Activated T-cell treated with anti-CD3 and anti-CD28 coated beads for 1 hour (primary cell): Measurements from ENCODE around the gene ROR2.

Experiments used
- DNase-seq: peaks from one replicate; pipeline ENCODE4 v3.0.0-alpha.2; 2020; ENCODE audit warnings: low read depth

The ROR2 gene

DNA sequence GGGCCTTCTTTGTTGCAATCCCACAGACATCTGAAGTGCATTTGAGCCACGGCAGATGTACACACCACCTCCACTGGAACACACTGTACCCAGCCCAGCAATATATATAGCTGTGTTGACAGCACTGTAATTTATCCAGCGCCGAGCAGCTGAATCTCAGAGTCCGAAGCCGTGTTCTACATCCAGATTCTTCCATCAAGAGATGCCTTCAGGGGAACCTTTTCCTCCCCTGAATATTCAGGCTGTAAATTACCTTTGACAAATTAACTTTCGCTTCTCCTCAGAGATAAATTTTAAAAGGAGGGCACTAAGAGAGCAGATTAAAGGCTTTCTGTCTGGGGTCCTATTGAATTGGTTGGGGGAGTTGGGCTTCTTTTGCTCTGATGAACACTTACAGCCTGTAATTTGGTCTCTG lies 76.4 kb downstream of the ROR2 start:
- DNase-seq = no peak

DNA sequence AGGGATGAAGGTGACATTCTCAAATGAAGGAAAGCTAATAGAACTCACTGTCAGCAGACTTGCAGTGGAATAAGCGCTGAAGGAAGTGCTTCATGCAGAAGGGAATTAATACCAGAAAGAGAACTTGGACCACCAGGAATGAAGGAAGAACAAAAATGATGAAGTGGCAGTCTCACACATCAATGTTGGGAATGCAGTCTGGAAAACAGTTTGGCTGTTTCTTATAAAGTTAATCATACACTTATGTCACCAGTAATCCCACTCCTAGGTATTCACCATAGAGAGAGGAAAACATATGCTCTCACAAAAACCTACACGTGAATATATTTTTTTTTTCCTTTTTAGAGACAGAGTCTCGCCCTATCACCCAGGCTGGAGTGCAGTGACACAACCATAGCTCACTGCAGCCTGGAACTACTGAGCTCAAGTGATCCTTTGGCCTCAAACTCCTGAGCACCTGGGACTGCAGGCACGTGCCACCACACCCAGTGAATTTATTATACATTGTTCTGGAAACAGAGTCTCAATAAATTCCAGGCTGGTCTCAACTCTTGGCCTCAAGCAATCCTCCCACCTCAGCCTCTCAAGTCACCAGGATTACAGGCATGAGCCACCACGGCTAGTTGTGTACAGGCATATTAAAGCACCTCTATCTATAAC lies 81.2 kb downstream of the ROR2 start:
- no peak for DNase-seq

DNA sequence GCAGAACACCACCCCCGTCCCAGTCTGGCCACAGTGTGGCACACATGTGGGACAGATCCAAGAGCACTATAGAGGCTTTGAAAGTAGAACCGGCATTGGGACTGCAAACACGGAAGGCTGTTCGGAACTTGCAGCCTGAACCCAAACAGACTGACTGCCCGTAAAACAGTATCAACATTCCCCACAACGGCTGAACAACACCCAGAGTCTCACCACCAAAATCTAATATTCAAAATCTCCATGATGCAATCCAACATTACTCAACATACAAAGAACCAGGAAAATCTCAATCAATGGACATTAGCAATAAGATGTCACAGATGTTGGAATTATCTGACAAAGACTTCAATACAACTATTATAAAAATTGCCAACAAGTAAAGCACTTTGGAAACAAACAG lies 82.3 kb downstream of the ROR2 start:
- DNase-seq = no peak

GRCh38 chr9:91865041-91865440 lies 85.0 kb downstream of the ROR2 start:
- no peak for DNase-seq

GRCh38 chr9:91864380-91864779 lies 85.6 kb downstream of the ROR2 start:
- DNase-seq = no peak

- no peak for DNase-seq
Measured at GRCh38 chr9:91863469-91863868, 86.6 kb downstream of the ROR2 start.

DNA sequence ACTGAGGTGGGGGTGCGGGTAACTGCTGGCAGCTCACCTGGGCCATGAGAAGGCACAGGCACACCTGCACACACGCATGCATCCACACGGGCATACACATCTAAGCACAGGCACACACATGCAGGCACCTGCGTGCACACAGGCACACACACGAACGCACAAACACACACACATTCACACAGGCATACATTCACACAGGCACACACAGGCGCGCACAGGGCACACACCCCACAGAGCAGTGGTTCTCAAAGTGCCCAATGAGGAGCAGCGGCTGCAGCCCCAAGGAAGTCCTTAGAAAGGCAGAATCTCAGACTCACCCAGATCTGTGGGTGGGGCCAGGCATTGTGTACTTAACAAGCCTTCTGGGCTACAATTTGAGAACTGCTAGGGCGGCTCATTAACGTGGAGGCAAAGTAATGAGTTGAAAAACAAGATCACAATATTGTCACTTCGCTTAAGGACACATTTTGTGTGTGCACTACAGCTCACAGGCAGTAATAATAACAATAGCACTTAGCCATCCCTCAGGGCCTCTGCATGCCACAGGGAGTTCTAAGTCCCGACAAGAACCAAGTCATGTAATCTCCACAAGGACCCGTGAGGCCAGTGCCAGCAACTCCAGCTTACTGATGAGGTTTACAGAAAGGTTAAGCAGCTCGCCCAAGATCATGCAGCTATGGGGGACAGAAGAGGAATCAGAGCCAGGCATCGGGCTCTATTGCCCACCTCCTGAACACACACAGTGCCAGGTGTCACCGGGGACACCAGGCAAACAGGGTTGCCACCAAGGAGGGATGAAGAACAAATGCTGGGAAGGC lies 91.6 kb downstream of the ROR2 start:
- DNase-seq = no peak

DNA sequence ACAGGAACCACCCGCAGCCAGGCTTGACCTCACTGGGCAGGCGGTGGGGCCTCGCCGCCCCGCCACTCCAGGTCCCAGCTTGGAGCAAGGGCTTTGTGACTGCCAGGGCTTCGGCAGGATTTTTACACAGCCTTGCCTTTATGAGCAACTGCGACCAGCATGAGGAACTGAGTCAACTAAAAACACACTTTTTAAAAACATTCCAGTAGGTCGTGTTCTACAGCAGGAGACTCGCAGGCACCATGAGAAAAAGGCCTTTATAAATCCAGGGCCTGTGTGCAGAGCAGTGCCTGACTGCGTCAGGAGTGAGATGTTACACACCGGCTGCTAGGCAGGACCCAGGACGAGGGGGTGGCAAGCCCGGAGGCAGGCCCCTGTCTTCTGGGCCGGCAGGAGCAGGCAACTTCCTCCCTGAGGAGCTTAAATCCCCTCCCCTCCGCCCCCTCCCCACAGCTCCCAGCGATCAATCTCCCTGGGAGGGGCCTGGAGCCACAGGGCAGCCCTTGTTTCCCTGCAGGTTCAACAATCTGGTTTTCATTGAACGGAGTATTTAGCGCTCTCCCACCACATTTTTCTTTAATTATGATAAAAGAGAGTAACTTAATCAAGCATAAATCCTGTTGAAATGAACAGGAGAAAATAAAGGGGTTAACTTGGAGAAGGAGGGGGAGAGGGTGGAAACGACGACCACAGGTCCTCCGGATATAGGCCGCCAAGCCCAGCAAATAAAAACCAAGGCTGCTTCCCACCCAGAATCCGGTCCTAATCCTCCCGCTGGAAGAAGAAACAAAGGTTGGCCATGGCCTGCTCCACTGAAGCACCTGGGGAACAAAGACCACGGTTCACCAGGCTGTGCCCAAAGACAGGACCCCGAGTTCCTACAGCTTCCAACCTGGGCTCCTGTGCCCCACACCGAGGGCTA lies 92.5 kb downstream of the ROR2 start:
- no peak for DNase-seq

GRCh38 chr9:91856419-91856818 lies 93.6 kb downstream of the ROR2 start:
- DNase-seq = no peak

GRCh38 chr9:91855196-91855595 lies 94.8 kb downstream of the ROR2 start:
- DNase-seq = no peak

DNA sequence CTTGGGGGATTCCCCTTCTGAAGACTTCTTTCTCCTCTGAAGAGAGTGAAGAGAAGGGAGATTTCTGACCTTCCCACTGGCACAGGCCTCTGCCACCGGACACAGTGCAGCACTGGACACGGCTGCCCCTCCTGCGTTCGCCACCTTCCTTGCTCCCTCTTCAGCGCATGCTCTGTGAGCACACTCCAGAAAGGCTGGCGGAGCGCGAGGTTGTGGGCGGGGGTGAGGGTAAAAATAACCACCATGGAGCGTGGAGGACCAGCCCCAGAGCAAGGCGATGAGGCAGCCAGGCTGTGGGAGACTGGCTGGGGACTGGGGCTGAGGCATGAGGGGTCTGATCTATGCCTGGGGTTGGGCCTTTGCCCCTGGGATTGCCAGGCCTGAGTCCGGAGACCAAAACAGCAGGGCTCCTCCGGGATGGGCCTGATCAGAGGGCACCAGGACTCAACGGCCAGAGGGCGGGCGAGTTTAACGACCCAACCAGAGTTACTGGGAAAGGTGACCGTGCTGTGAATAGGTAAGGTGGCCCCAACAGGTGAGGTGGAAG lies 97.2 kb downstream of the ROR2 start:
- no peak for DNase-seq

DNA sequence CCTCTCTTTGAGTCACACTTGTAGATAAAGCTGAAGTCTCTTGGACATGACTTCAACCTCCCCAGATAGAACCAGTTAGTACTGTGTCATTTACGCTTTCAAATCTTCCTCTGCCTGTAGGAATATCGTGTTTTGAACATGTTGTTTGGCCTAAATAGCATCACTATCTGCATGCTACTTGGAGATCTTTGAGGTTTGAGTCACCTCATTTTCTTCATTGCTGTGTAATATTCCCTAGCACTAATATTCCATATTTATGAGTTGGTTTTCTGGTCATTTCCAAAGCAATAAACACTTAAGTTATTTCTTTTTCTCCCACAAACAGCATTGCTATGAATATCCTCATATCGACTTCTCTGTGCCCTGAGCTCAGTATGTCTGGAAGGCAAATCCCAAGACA lies 100.3 kb downstream of the ROR2 start:
- DNase-seq = no peak

DNA sequence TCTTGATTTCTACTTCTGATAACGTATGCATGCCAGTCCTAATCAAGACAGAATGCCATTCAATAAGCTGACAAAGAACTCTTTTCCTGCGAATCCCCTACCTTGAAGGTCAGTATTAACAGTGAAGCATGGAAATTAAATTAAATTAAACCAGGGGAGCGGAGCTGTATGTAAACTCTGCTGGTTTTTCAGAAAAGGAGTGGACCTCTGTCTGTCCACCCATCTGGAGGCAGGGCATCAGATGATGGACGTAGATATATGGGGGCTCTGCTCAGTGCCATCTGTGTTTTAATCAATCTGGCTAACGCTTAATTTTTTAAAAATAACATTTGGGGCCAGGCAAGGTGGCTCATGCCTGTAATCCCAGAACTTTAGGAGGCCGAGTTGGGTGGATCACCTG lies 101.9 kb downstream of the ROR2 start:
- DNase-seq = no peak

GRCh38 chr9:91847581-91848091 lies 102.4 kb downstream of the ROR2 start:
- DNase-seq = no peak

GRCh38 chr9:91845879-91846278 lies 104.1 kb downstream of the ROR2 start:
- DNase-seq = no peak

GRCh38 chr9:91844701-91845291 lies 105.2 kb downstream of the ROR2 start:
- DNase-seq = no peak

DNA sequence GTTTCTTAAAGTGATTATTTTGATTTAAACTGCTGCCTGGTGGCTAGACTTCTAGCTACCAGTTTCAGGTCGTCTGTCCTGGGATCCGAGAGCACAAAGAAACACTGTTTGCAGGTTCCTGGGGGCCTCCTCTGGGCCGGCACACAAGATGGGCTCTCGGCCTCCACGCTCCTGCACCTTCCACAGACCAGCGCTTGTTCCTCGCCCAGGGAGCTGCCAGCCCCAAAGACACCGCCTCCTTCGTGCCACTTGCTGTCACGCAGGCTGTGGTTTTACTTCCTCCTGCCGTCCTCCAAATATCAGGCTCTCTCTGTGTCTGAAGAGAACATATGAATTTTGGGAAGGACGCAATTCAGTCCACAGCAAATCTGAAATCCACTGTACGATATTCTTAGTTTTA lies 105.8 kb downstream of the ROR2 start:
- no peak for DNase-seq

GRCh38 chr9:91843623-91844148 lies 106.3 kb downstream of the ROR2 start:
- no peak for DNase-seq

DNA sequence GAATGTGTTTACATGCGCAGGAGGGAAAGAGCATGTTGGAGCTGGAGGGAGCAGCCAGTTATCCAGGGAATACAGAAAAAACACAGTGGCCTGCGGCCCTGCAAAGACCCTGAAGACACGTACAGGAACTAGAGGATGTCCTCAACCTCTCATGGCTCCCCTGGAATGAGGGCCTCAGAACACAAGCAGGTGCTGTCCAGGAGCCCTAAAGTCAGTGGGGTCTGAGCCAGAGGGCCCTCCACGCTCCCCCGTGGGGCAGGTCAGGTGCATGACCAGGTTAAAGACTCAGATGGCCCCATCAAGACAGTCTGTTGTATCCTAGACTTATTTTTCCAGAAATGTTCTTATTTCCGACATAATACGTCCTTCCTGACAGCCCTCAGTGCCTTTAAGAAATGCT lies 106.9 kb downstream of the ROR2 start:
- DNase-seq = no peak

DNA sequence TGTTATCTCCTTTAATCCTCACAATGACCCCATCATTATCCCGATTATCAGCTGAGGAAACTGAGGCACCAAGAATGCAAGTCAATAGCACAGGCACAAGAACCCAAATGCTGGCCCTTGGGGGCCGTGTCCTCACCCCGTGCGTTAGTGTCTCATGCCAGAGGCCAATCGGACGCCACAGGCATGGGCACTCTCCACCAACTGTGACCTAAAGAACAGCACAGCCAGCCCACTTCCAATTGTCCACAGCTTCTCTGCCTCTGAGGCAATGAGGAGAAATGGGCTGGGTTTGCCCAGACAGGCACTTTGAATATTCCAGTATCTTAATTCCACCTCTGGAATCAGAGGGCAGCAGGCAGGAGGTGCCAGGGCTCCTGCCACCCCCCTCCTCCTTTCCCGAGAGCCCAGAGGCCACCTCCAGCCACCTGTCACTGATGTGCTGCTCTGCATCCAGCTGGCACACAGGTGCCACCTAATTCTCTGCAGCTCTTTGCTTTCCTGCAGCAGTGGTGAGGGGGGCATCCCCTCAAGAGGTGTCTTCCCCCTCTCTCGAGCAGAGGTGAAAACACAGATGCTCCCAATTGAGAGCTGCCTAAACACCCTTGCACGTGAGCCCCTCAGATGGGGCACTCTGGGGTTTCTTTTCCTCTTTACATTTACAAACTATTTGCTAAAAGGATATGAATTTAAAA lies 107.5 kb downstream of the ROR2 start:
- DNase-seq = no peak

GRCh38 chr9:91841591-91841990 lies 108.4 kb downstream of the ROR2 start:
- DNase-seq = no peak
